ENCODE measurements around the gene PKN3.

GRCh38 chr9:128750926-128751595, 48.8 kb downstream of the PKN3 start:
- TF ChIP-seq ZFP30 (CRISPR knock-in tag; IDR thresholded peaks at IDR 0.05) (no peak), PPARA (CRISPR knock-in tag; IDR thresholded peaks at IDR 0.05; ENCODE audit: borderline replicate concordance) (no peak), POU6F1 (CRISPR knock-in tag; IDR thresholded peaks at IDR 0.05; ENCODE audit: borderline replicate concordance, low read depth) (no peak), ARNTL (CRISPR knock-in tag; IDR thresholded peaks at IDR 0.05; ENCODE audit: borderline replicate concordance, low read depth) (no peak), OSR1 (CRISPR knock-in tag; IDR thresholded peaks at IDR 0.05) (no peak), CREB5 (CRISPR knock-in tag; IDR thresholded peaks at IDR 0.05; ENCODE audit: low read depth) (no peak), ZNF565 (CRISPR knock-in tag; conservative IDR thresholded peaks at IDR 0.05; ENCODE audit: low read depth) (no peak), ISL1 (CRISPR knock-in tag; IDR thresholded peaks at IDR 0.05) (no peak), BACH2 (CRISPR knock-in tag; IDR thresholded peaks at IDR 0.05; ENCODE audit: borderline replicate concordance) (no peak), TOX (CRISPR knock-in tag; IDR thresholded peaks at IDR 0.05; ENCODE audit: borderline replicate concordance) (no peak)
- TF ChIP-seq, protein P1, sequence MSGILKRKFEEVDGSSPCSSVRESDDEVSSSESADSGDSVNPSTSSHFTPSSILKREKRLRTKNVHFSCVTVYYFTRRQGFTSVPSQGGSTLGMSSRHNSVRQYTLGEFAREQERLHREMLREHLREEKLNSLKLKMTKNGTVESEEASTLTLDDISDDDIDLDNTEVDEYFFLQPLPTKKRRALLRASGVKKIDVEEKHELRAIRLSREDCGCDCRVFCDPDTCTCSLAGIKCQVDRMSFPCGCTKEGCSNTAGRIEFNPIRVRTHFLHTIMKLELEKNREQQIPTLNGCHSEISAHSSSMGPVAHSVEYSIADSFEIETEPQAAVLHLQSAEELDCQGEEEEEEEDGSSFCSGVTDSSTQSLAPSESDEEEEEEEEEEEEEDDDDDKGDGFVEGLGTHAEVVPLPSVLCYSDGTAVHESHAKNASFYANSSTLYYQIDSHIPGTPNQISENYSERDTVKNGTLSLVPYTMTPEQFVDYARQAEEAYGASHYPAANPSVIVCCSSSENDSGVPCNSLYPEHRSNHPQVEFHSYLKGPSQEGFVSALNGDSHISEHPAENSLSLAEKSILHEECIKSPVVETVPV (CRISPR knock-in tag; IDR thresholded peaks at IDR 0.05) = no peak
